Measurements from ENCODE around the gene CSNK2A1. TPM values are rescaled to one million over a fixed set of nuclear protein-coding genes. Genes with fewer than 3 reads are reported as not detected.

Gene CSNK2A1
- total RNA-seq, 6 donors from 2014 or later, result 54.4 to 111 (median 79.8) TPM

DNA sequence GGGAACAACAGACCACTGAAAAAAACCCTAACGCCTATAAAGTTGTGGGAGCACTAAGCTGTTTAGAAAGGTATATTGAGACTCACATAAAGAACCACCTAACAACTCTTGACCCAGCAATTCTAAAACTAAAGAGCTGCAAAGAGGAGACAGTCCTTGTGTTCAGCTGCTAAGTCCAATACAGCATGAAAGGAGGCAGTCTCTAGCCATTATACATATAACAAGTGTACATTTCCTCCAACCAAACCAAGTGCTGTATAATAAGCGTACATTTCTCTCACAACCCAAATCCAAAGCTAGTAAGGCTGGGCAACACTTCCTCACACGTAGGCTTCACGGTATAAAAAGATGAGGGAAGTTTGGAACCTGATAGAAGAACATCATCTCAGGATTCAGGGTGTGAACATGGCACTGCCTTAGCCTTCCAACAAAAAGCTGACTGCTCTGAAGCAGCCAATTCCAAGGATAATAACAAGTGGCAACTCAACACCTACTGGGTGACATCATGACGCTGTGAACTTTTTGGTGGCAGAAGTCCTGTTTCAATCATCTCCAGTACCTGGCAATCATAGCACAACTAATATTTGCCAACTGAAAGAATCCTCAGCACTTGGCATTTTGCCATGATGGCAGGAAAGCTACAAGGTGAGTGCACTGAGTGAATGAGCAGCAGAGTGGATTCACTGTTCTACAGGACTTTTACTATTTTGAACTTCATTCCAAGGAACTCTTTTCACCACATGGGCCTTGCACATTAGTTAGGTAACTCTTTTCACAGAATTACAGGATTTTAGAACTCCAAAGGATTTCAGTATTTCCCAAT is 97.9 kb downstream of the CSNK2A1 start:
- peak in 1 of 2 donors; percentile 45 for DNase-seq
- peak overlapping the region; percentile 26 to 64 (median 46) for H3K27ac ChIP-seq
- peaks cover 13 to 52% (median 33%) of the 10 kb centered on the region in 4 donors for H3K36me3 ChIP-seq
- no peak for TF ChIP-seq POLR2AphosphoS5 (IDR thresholded peaks at IDR 0.05)
- TF ChIP-seq POLR2A (IDR thresholded peaks at IDR 0.05), result no peak
- TF ChIP-seq EP300 (IDR thresholded peaks at IDR 0.05), result no peak
- TF ChIP-seq, protein P1, sequence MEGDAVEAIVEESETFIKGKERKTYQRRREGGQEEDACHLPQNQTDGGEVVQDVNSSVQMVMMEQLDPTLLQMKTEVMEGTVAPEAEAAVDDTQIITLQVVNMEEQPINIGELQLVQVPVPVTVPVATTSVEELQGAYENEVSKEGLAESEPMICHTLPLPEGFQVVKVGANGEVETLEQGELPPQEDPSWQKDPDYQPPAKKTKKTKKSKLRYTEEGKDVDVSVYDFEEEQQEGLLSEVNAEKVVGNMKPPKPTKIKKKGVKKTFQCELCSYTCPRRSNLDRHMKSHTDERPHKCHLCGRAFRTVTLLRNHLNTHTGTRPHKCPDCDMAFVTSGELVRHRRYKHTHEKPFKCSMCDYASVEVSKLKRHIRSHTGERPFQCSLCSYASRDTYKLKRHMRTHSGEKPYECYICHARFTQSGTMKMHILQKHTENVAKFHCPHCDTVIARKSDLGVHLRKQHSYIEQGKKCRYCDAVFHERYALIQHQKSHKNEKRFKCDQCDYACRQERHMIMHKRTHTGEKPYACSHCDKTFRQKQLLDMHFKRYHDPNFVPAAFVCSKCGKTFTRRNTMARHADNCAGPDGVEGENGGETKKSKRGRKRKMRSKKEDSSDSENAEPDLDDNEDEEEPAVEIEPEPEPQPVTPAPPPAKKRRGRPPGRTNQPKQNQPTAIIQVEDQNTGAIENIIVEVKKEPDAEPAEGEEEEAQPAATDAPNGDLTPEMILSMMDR (IDR thresholded peaks at IDR 0.05), result no peak
- WGBS, 2 donors, result 63 to 65% methylated on average over 5 of the region's 5 CpGs
- peaks cover 15 to 27% (median 24%) of the 10 kb centered on the region in 4 donors for H3K4me1 ChIP-seq
- no peaks in the 10 kb centered on the region for H3K9me3 ChIP-seq
- H3K4me3 ChIP-seq, result no peak overlapping the region
- no peak for ATAC-seq (ENCODE audit: low FRiP score in 2 of 2)
- H3K27me3 ChIP-seq, result no peaks in the 10 kb centered on the region

DNA sequence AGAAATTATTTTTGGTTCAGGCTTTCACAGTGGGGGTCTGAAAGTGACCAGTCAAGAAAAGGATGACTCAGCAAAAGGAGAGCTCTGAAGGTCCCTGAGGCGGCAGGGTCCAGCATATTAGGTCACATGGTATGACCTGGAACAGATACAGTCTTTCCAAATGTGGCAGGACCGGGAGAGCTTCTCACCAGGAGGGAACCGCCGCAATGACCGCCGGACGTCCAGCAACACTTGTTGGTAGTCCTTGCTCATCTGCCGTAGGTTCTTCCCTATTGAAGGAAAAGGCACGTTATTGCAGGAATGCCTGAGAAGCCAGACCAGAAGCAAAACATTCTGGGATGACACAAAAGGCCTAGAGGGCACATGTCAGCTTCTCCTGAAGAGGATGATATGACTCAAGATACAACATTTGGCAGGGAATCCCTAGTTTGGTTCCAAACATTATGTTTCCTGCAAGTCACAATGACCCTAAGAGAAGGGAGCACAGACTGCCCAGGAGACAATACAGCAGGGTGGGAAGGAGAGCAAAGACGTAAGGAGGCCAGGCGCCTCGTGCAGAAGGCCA is 98.6 kb downstream of the CSNK2A1 start:
- Histone ChIP-seq H3K36me3 (peaks cover 13 to 60% (median 41%) of the 10 kb centered on the region in 4 donors), H3K27ac (peak overlapping the region in 3 of 4 donors; percentile 33 to 64 (median 59)), H3K27me3 (no peaks in the 10 kb centered on the region), H3K4me1 (peaks cover 15 to 22% (median 19%) of the 10 kb centered on the region in 4 donors), H3K9me3 (no peaks in the 10 kb centered on the region), H3K4me3 (no peak overlapping the region)
- no peak for TF ChIP-seq POLR2A (IDR thresholded peaks at IDR 0.05)
- TF ChIP-seq POLR2AphosphoS5 (IDR thresholded peaks at IDR 0.05), result peak; percentile 14 to 35
- peak in 1 of 4 donors; percentile 5 for TF ChIP-seq EP300 (IDR thresholded peaks at IDR 0.05)
- ATAC-seq (ENCODE audit: low FRiP score in 2 of 2) (no peak), DNase-seq (no peak)
- WGBS, 2 donors, result 61 to 68% methylated on average over 12 of the region's 12 CpGs

DNA sequence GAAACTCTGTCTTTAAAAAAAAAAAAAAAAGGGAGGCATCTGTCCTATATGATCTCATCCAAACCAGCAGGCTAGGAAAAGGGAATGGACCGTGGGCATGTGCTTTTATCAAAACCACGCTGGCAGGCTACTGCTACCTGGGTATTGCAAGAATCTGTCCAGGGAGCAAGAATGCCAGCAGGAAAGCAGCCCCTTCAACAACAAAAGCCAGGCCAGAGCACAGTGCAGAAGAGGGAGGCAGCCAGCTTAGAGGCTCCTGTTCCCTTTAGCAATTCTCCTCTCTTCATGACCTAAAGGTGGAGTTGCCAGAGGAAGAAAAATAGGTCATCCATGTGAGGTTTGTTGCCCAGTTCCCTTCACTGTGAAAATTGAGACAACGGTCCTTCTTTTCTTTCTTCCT is 99.5 kb downstream of the CSNK2A1 start:
- 86 to 92% methylated on average over 2 to 3 of the region's 3 CpGs for WGBS, 2 donors
- no peak for ATAC-seq (ENCODE audit: low FRiP score in 2 of 2)
- H3K9me3 ChIP-seq, result no peaks in the 10 kb centered on the region
- no peak for DNase-seq
- peak overlapping the region in 2 of 4 donors; percentile 21 to 59 for H3K27ac ChIP-seq
- H3K27me3 ChIP-seq, result no peaks in the 10 kb centered on the region
- no peak overlapping the region for H3K4me3 ChIP-seq
- peaks cover 21 to 26% (median 24%) of the 10 kb centered on the region in 4 donors for H3K4me1 ChIP-seq
- H3K36me3 ChIP-seq, result peaks cover 13 to 68% (median 48%) of the 10 kb centered on the region in 4 donors
- TF ChIP-seq, protein P1 (IDR thresholded peaks at IDR 0.05), result no peak
- TF ChIP-seq POLR2AphosphoS5 (IDR thresholded peaks at IDR 0.05), result no peak
- TF ChIP-seq POLR2A (IDR thresholded peaks at IDR 0.05), result no peak

DNA sequence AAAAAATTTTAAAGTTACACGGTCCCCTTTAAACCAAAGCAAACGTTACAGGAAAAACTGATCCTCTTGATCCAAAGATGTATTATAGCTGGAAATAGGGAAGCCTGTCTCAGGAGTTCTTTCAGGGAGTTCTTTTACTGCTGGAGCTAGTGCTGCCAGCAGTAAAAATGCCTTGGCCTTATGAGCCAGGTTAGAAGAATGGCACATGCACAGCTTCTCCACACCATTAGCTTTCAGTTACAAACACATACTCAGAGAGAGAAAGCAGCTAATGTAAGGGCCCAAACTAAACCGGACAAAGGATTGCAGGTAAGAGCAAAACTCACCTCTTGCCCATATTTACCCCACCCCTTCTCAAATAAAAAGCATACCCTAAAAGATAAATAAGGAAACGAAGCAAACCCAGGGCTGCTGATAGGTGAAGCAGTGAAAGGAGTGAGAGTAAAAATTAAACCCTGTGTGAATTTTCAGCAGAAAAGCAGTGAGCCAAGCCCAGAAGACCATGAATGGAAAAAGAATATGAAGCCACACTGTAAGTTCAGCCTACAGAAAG is 100.3 kb downstream of the CSNK2A1 start:
- Histone ChIP-seq H3K27ac (no peak overlapping the region), H3K9me3 (no peaks in the 10 kb centered on the region), H3K27me3 (no peaks in the 10 kb centered on the region), H3K4me3 (no peak overlapping the region), H3K36me3 (peaks cover 14 to 76% (median 52%) of the 10 kb centered on the region in 4 donors), H3K4me1 (peaks cover 28 to 34% (median 31%) of the 10 kb centered on the region in 4 donors)
- DNase-seq (no peak), ATAC-seq (ENCODE audit: low FRiP score in 2 of 2) (no peak)
- TF ChIP-seq, protein P1 (IDR thresholded peaks at IDR 0.05), result no peak
- TF ChIP-seq POLR2AphosphoS5 (IDR thresholded peaks at IDR 0.05), result no peak
- no peak for TF ChIP-seq EP300 (IDR thresholded peaks at IDR 0.05)
- TF ChIP-seq POLR2A (IDR thresholded peaks at IDR 0.05), result no peak
- 84 to 90% methylated on average over 4 of the region's 4 CpGs for WGBS, 2 donors

DNA sequence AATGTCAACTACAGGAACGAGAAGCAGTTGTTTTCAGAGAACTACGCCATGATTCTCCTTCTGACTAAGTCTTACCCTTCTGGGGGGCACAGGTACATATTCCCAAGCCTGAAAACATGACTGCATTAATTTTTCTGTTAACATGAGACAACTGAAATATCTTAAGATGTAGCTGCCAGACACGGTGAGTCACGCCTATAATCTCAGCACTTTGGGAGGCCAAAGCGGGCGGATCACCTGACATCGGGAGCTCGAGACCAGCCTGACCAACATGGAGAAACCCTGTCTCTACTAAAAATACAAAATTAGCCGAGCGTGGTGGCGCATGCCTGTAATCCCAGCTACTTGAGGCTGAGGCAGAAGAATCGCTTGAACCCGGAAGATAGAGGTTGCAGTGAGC is 103.0 kb downstream of the CSNK2A1 start:
- DNase-seq (no peak), ATAC-seq (ENCODE audit: low FRiP score in 2 of 2) (no peak)
- Histone ChIP-seq H3K4me3 (no peak overlapping the region), H3K4me1 (peaks cover 22 to 30% (median 29%) of the 10 kb centered on the region in 4 donors), H3K27ac (no peak overlapping the region), H3K36me3 (peaks cover 35 to 97% (median 71%) of the 10 kb centered on the region in 4 donors), H3K9me3 (no peaks in the 10 kb centered on the region), H3K27me3 (no peaks in the 10 kb centered on the region)
- 94 to 95% methylated on average over 13 of the region's 13 CpGs for WGBS, 2 donors
- TF ChIP-seq, protein P1 (IDR thresholded peaks at IDR 0.05), result no peak
- no peak for TF ChIP-seq POLR2AphosphoS5 (IDR thresholded peaks at IDR 0.05)
- TF ChIP-seq POLR2A (IDR thresholded peaks at IDR 0.05), result no peak
- TF ChIP-seq EP300 (IDR thresholded peaks at IDR 0.05), result no peak
